HG02973 (cell line): ENCODE data around the gene SCN4B.
A peak's percentile ranks its signal among the peaks of the same experiment; 100 is the strongest.

Source experiments
- ATAC-seq: cut with Tn5 transposase; IDR thresholded peaks from one replicate; pipeline ENCODE4 v1.9.1; 2021; ENCODE audit warnings: moderate library complexity; ENCODE audit not compliant: unreplicated experiment

Gene SCN4B

DNA sequence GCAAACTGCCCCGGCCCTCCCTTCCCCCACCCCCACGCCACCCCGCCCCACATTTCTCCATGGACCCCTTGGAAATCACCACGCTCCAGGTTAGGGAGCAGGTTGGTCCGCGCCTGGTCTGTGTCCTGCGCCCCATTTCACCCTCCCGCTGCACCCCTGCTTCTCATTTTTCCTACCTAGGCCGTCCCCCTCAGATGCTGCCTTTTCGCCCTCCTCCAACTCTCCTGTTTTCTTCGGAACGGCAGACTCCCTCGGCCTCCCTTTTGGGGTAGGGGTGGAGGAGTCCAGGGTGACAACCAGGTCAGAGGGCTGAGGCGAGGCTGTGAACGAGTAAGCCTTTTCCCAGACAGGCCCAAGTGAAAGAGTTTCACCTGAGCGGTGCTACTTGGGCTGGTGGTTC lies 893 bp upstream of the SCN4B start:
- no peak for ATAC-seq

GRCh38 chr11:118152020-118152551 lies 537 bp downstream of the SCN4B start:
- no peak for ATAC-seq

- ATAC-seq, result no peak
These were observed 1.2 kb downstream of the SCN4B start for GRCh38 chr11:118151431-118151830.

DNA sequence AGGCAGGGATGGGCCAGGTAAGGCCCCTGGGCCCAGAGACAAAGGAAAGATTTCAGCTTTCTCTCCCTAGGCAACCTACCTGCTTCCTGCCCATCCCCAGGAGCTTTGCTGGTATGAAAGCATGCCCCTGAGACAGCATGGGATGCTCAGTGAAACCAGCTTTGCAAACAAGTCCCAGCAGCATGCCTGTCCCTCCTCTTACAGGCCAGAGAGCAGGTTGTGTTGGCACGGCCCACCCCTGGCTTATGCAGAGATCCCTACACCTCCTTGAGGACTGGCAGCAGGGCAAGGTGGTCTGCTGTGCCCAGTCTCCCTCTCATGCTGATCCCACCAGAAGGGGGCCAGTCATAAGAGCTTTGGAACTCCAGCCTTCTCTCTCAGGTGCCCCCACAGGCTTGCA lies 3.1 kb downstream of the SCN4B start:
- no peak for ATAC-seq

GRCh38 chr11:118148856-118149255 lies 3.8 kb downstream of the SCN4B start:
- no peak for ATAC-seq

DNA sequence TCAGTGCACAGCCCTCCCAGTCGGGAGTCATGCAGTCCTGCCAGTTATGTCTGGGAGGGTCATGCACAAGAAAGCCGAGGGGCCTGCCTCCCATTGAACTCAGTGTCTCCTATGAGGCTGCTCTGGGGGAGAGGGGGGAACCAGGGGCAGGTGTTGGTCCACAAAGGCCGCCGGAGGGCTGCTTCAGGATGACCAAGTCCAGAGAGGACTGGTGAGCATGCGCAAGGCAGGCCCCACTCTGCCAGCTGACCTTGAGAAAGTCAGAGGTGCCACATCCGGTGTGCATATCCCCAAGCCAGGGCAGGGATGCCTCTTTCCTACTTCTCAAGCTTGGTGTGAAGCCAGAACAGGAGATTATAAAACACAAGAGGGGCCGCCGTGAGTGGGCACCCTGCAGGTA lies 4.4 kb downstream of the SCN4B start:
- ATAC-seq, result no peak

GRCh38 chr11:118147502-118147901 lies 5.1 kb downstream of the SCN4B start:
- no peak for ATAC-seq

GRCh38 chr11:118146554-118146953 lies 6.1 kb downstream of the SCN4B start:
- ATAC-seq, result no peak

GRCh38 chr11:118145285-118146227 lies 7.1 kb downstream of the SCN4B start:
- ATAC-seq, result peak; percentile 79

- no peak for ATAC-seq
These were observed 8.0 kb downstream of the SCN4B start for GRCh38 chr11:118144301-118145268.

DNA sequence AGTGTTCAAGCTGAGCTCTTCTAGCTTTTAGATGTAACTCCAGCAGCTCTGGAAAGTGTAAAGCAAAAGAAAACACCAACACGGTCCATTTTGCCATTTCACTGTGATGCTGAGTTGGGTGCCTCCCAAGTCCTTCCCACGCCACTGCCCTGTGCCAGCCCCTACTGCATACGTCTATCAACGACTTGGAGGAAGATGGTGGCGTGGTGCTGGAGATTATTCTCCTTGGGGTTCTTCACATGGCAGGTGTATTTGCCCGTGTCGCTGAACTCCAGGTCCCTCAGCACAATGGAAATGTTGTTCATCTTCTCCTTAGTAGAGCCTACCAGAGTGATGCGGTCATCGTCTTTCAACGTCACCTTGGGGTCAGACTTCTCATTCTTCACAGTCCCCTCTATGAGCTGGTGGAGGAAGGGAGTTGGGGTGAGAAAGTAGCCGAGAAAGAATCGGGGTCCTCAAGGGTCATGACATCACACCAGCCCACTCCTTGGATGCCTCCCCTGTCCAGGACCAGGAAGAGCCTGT lies 8.9 kb downstream of the SCN4B start:
- ATAC-seq, result no peak

DNA sequence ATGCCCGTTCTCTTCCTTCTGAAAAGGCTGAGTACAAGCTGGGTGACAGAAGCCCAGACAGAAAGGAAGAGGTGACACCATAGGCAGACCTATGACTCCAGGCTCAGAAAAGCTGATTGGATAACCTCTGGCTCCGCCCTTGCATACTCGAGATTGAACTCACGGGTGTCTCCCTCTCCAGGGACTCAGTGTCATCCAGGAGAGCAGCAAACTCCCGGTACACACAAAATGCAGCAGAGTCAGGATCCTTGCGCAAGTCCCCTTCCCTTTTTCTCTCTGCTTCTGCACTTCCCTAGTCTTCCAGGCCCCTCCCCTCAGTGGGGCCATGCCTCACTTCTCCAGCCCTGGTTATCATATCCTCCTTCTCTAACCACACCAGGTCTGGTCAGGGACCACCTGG lies 9.8 kb downstream of the SCN4B start:
- no peak for ATAC-seq

DNA sequence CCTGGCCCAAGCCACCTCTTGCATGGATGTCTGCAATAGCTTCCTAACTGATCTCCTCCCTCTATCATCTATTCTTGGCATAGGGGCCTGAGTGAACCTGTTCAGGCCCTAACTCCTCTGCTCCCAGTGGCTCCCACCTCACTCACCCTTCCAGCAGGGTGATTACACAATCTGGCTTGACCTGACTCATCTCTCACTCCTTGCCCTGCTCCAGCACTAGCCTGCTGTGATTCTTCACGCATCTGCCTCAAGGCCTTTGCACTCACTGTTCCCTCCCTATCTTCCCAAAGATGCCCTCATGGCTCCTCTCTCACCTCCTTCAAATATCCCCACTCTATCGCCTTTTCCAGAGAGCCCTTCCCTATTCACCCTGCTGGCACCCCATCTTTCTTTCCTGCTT lies 10.5 kb downstream of the SCN4B start:
- no peak for ATAC-seq

- ATAC-seq, result no peak
These were observed 13.0 kb downstream of the SCN4B start for GRCh38 chr11:118139578-118139977.

- no peak for ATAC-seq
These were observed 13.7 kb downstream of the SCN4B start for GRCh38 chr11:118138839-118139420.

- ATAC-seq, result no peak
These were observed 15.8 kb downstream of the SCN4B start for GRCh38 chr11:118136801-118137200.

DNA sequence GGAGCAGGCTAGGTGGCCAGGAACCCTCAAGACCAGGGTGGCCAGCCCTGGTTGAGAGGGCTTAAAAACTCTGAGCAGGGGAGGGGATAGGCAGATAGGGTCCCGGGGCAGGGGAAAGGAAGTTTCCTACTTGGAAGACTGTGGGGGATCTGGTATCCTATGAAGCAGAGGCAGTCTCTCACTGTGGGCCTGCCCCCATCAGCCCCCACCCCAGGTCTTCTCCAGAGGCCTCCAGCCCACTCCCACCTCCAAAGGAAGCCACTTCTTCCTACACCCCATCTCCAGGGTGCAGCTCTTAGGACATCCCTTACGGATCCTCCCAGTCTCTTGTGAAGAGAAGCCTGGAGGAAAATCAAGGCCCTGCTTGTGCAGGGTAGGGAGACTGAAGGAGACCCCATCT lies 16.3 kb downstream of the SCN4B start:
- no peak for ATAC-seq

- ATAC-seq, result no peak
These were observed 16.8 kb downstream of the SCN4B start for GRCh38 chr11:118135796-118136165.

- ATAC-seq, result no peak
These were observed 17.4 kb downstream of the SCN4B start for GRCh38 chr11:118135051-118135795.

DNA sequence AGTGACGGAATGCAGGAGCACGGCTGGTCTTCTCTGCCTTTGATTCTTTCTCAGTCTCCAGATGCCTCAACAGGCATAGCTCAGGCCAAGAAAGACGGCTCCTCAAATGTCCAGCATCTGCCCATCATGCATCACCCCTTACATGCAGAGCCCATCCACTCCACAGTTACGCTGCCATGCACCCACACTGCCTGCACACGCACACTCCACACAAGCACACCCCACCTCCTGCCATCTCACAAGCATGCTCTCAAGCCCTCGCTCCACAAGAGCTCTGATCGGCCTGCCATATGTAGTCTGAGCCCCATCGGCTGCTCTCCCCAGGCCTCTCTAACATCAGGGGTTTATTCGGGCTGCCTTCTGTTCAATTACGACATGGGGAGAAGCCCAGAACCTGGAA lies 18.8 kb downstream of the SCN4B start:
- ATAC-seq, result no peak
